ENCODE data around the gene CFAP54.

The CFAP54 gene

GRCh38 chr12:96520767-96521166, 31.4 kb downstream of the CFAP54 start:
- ATAC-seq, result peak; percentile 61; the same call in 2 of the 3 replicates
- no peak for TF ChIP-seq GLIS3 (CRISPR knock-in tag; IDR thresholded peaks at IDR 0.05)
- TF ChIP-seq SNAI2 (CRISPR knock-in tag; IDR thresholded peaks at IDR 0.05), result no peak
- TF ChIP-seq POU6F1 (CRISPR knock-in tag; IDR thresholded peaks at IDR 0.05; ENCODE audit: borderline replicate concordance, low read depth), result no peak
- TF ChIP-seq PPARA (CRISPR knock-in tag; IDR thresholded peaks at IDR 0.05; ENCODE audit: borderline replicate concordance), result no peak
- no peak for TF ChIP-seq TSHZ2 (CRISPR knock-in tag; IDR thresholded peaks at IDR 0.05)
- TF ChIP-seq BACH2 (CRISPR knock-in tag; IDR thresholded peaks at IDR 0.05; ENCODE audit: borderline replicate concordance), result no peak
- no peak for TF ChIP-seq ZNF565 (CRISPR knock-in tag; conservative IDR thresholded peaks at IDR 0.05; ENCODE audit: low read depth)
- TF ChIP-seq ZFP3 (CRISPR knock-in tag; IDR thresholded peaks at IDR 0.05), result no peak
- TF ChIP-seq CREB5 (CRISPR knock-in tag; IDR thresholded peaks at IDR 0.05; ENCODE audit: low read depth), result no peak
- no peak for TF ChIP-seq ZNF70 (CRISPR knock-in tag; IDR thresholded peaks at IDR 0.05)
- TF ChIP-seq PATZ1 (CRISPR knock-in tag; IDR thresholded peaks at IDR 0.05; ENCODE audit: borderline replicate concordance), result no peak
- no peak for TF ChIP-seq ARNTL (CRISPR knock-in tag; IDR thresholded peaks at IDR 0.05; ENCODE audit: borderline replicate concordance, low read depth)
- no peak for TF ChIP-seq ZNF8 (CRISPR knock-in tag; IDR thresholded peaks at IDR 0.05)
- TF ChIP-seq ZFP30 (CRISPR knock-in tag; IDR thresholded peaks at IDR 0.05), result no peak
- no peak for TF ChIP-seq CSDC2 (CRISPR knock-in tag; IDR thresholded peaks at IDR 0.05)
- TF ChIP-seq CSRNP3 (CRISPR knock-in tag; IDR thresholded peaks at IDR 0.05), result no peak
- no peak for TF ChIP-seq ZC3H10 (CRISPR knock-in tag; IDR thresholded peaks at IDR 0.05)
- no peak for TF ChIP-seq RARB (CRISPR knock-in tag; IDR thresholded peaks at IDR 0.05)
- TF ChIP-seq ESRRG (CRISPR knock-in tag; IDR thresholded peaks at IDR 0.05), result no peak
- TF ChIP-seq ISL1 (CRISPR knock-in tag; IDR thresholded peaks at IDR 0.05), result no peak

- ATAC-seq, result no peak
- TF ChIP-seq PPARA (CRISPR knock-in tag; IDR thresholded peaks at IDR 0.05; ENCODE audit: borderline replicate concordance) (no peak), PATZ1 (CRISPR knock-in tag; IDR thresholded peaks at IDR 0.05; ENCODE audit: borderline replicate concordance) (no peak), OSR1 (CRISPR knock-in tag; IDR thresholded peaks at IDR 0.05) (no peak), TSHZ2 (CRISPR knock-in tag; IDR thresholded peaks at IDR 0.05) (no peak), CSRNP3 (CRISPR knock-in tag; IDR thresholded peaks at IDR 0.05) (no peak), SNAI2 (CRISPR knock-in tag; IDR thresholded peaks at IDR 0.05) (no peak), CSDC2 (CRISPR knock-in tag; IDR thresholded peaks at IDR 0.05) (no peak), TOX (CRISPR knock-in tag; IDR thresholded peaks at IDR 0.05; ENCODE audit: borderline replicate concordance) (no peak), ZFP30 (CRISPR knock-in tag; IDR thresholded peaks at IDR 0.05) (no peak), TCF4 (CRISPR knock-in tag; IDR thresholded peaks at IDR 0.05; ENCODE audit: borderline replicate concordance) (no peak), ZNF8 (CRISPR knock-in tag; IDR thresholded peaks at IDR 0.05) (no peak), ZFP3 (CRISPR knock-in tag; IDR thresholded peaks at IDR 0.05) (no peak), ZNF565 (CRISPR knock-in tag; conservative IDR thresholded peaks at IDR 0.05; ENCODE audit: low read depth) (no peak)
Observed at GRCh38 chr12:96521895-96522682, 32.7 kb downstream of the CFAP54 start.

Measured in SK-N-SH treated with all-trans-retinoic acid at 6 μM for 48 hours (cell line).